Loucy (cell line): ENCODE measurements around the gene OVOL1.

Experiments
- H2AFZ ChIP-seq: fragments of 200-600 bp; sonication (generic); 2 replicates; pipeline ENCODE4 v1.6.0; 2016; ENCODE audit warnings: antibody characterized with exemption, mild to moderate bottlenecking, low read length, moderate library complexity
- H3F3A ChIP-seq: fragments of 200-600 bp; 2 replicates; pipeline ENCODE4 v1.6.0; 2016; ENCODE audit warnings: antibody characterized with exemption, low read depth, mild to moderate bottlenecking
- H3K27me3 ChIP-seq: fragments of 200-600 bp; sonication (generic); 2 replicates; pipeline ENCODE4 v1.6.1; 2014; ENCODE audit warnings: low read length, mild to moderate bottlenecking; ENCODE audit not compliant: insufficient read depth, poor library complexity, severe bottlenecking
- H3K36me3 ChIP-seq: fragments of 200-600 bp; sonication (generic); 2 replicates; pipeline ENCODE4 v1.6.1; 2016; ENCODE audit warnings: low read length; ENCODE audit not compliant: insufficient read depth
- H3K4me1 ChIP-seq: fragments of 200-600 bp; sonication (generic); 2 replicates; pipeline ENCODE4 v1.5.1; 2014; ENCODE audit warnings: low read length, mild to moderate bottlenecking; ENCODE audit not compliant: insufficient read depth, poor library complexity, severe bottlenecking
- H3K4me2 ChIP-seq: fragments of 200-600 bp; sonication (generic); 2 replicates; pipeline ENCODE4 v1.6.0; 2014; ENCODE audit warnings: antibody characterized with exemption, low read length, low read depth, mild to moderate bottlenecking; ENCODE audit not compliant: poor library complexity, severe bottlenecking
- H3K4me3 ChIP-seq: fragments of 200-600 bp; sonication (generic); 2 replicates; pipeline ENCODE4 v1.5.1; 2014; ENCODE audit warnings: low read length, mild to moderate bottlenecking, mixed read lengths; ENCODE audit not compliant: poor library complexity, severe bottlenecking
- H3K79me2 ChIP-seq: fragments of 200-600 bp; sonication (generic); 2 replicates; pipeline ENCODE4 v1.6.1; 2014; ENCODE audit warnings: low read length; ENCODE audit not compliant: insufficient read depth
- H3K9ac ChIP-seq: fragments of 200-600 bp; sonication (generic); 2 replicates; pipeline ENCODE4 v1.6.0; 2014; ENCODE audit warnings: mild to moderate bottlenecking, low read depth, low read length, moderate library complexity; ENCODE audit not compliant: poor library complexity, severe bottlenecking
- H3K9me2 ChIP-seq: fragments of 200-600 bp; sonication (generic); replicated peaks from 2 replicates; pipeline ENCODE4 v1.6.1; 2016; ENCODE audit warnings: low read depth, low read length, mixed read lengths
- H3K9me3 ChIP-seq: fragments of 200-600 bp; sonication (generic); 2 replicates; pipeline ENCODE4 v1.6.1; 2014; ENCODE audit warnings: mild to moderate bottlenecking, antibody characterized with exemption, low read length, low read depth; ENCODE audit not compliant: insufficient read depth
- H4K20me1 ChIP-seq: fragments of 200-600 bp; sonication (generic); 2 replicates; pipeline ENCODE4 v1.6.0; 2014; ENCODE audit warnings: antibody characterized with exemption, low read length, mild to moderate bottlenecking; ENCODE audit not compliant: insufficient read depth, poor library complexity, severe bottlenecking
- EZH2phosphoT487 ChIP-seq: fragments of 200-600 bp; IDR thresholded peaks from 2 replicates; pipeline ENCODE4 v1.6.1; 2018; ENCODE audit warnings: antibody characterized with exemption, mild to moderate bottlenecking, moderate library complexity, borderline replicate concordance
- TF ChIP-seq, protein P1 (sequence below): fragments of 200-600 bp; sonication (generic); conservative IDR thresholded peaks from 2 replicates; pipeline ENCODE4 v1.5.1; 2014; ENCODE audit warnings: mild to moderate bottlenecking, antibody characterized with exemption, low read length

The OVOL1 gene

DNA sequence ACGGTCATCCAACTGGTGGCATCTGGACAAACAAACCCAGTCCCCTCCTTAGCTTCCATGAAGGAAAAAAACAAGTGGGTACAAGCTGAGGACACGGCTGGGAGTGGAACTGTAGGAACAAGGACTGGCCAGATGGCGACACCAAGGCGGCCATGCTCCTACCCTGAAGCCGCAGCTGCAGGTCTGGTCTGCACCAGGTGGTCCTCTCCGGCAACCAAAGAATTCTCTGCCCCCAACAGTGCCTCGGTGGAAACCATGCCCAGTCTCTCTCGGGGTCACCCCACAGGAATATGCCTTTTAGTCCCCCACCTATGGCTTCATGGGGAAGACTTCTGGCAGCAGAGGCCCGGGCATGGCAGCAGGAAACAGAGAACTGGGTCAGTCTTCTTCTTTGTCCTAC is 22.6 kb downstream of the OVOL1 start:
- no peak overlapping the region for H3K4me2 ChIP-seq
- peaks cover 4% of the 10 kb centered on the region; the same call in 1 of the 2 replicates for H3F3A ChIP-seq
- no peaks in the 10 kb centered on the region for H3K27me3 ChIP-seq
- no peak for TF ChIP-seq EZH2phosphoT487
- TF ChIP-seq, protein P1, sequence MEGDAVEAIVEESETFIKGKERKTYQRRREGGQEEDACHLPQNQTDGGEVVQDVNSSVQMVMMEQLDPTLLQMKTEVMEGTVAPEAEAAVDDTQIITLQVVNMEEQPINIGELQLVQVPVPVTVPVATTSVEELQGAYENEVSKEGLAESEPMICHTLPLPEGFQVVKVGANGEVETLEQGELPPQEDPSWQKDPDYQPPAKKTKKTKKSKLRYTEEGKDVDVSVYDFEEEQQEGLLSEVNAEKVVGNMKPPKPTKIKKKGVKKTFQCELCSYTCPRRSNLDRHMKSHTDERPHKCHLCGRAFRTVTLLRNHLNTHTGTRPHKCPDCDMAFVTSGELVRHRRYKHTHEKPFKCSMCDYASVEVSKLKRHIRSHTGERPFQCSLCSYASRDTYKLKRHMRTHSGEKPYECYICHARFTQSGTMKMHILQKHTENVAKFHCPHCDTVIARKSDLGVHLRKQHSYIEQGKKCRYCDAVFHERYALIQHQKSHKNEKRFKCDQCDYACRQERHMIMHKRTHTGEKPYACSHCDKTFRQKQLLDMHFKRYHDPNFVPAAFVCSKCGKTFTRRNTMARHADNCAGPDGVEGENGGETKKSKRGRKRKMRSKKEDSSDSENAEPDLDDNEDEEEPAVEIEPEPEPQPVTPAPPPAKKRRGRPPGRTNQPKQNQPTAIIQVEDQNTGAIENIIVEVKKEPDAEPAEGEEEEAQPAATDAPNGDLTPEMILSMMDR = no peak
- H4K20me1 ChIP-seq = no peaks in the 10 kb centered on the region
- no peak overlapping the region for H3K4me3 ChIP-seq
- no peaks in the 10 kb centered on the region for H3K9me2 ChIP-seq
- H3K9ac ChIP-seq = no peak overlapping the region
- H3K36me3 ChIP-seq = no peaks in the 10 kb centered on the region
- no peak overlapping the region for H2AFZ ChIP-seq
- no peaks in the 10 kb centered on the region for H3K9me3 ChIP-seq
- no peaks in the 10 kb centered on the region for H3K79me2 ChIP-seq
- H3K4me1 ChIP-seq = no peaks in the 10 kb centered on the region

DNA sequence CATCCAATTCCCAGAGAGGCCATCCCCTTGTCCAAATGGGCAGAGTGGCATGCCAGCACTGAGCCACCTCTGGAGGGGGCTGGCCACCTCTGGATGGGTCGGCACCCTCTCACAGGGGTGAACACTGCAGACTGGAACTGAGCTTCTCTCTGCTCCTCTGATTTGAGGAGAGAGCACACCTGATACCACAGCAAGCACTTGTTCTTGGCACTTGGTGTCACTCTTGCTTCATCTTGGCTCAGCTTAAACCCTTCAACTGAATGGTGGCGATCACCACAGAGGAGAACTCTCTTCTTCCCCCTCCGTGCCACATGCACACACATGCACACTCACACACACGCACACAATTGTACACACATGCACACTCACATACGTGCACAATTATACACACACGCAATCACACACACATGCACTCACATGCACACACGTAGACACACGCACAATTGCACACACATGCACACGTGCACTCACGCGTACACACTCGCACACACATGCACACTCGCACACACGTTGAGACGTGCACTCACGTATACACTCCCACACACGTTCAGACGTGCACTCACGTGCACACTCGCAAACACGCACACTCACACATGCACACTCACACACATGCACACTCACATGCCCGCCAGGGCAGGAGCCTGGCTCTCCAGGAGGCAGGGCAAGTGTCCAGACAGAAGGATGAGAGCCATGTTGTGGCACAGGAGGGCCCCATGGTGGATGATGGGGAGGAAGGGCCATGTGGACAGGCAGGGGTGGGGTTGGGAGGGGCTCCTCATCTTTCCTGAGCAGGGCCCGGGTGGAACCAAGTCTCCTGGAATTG is 23.4 kb downstream of the OVOL1 start:
- no peaks in the 10 kb centered on the region for H3K79me2 ChIP-seq
- H4K20me1 ChIP-seq = no peaks in the 10 kb centered on the region
- no peak overlapping the region for H2AFZ ChIP-seq
- H3K4me3 ChIP-seq = no peak overlapping the region
- peaks cover 4% of the 10 kb centered on the region; the same call in 1 of the 2 replicates for H3F3A ChIP-seq
- TF ChIP-seq, protein P1 = peak; percentile 48
- TF ChIP-seq EZH2phosphoT487 = no peak
- no peaks in the 10 kb centered on the region for H3K36me3 ChIP-seq
- no peaks in the 10 kb centered on the region for H3K9me2 ChIP-seq
- no peak overlapping the region for H3K9ac ChIP-seq
- H3K27me3 ChIP-seq = no peaks in the 10 kb centered on the region
- H3K9me3 ChIP-seq = no peaks in the 10 kb centered on the region
- H3K4me1 ChIP-seq = no peaks in the 10 kb centered on the region
- H3K4me2 ChIP-seq = no peak overlapping the region

DNA sequence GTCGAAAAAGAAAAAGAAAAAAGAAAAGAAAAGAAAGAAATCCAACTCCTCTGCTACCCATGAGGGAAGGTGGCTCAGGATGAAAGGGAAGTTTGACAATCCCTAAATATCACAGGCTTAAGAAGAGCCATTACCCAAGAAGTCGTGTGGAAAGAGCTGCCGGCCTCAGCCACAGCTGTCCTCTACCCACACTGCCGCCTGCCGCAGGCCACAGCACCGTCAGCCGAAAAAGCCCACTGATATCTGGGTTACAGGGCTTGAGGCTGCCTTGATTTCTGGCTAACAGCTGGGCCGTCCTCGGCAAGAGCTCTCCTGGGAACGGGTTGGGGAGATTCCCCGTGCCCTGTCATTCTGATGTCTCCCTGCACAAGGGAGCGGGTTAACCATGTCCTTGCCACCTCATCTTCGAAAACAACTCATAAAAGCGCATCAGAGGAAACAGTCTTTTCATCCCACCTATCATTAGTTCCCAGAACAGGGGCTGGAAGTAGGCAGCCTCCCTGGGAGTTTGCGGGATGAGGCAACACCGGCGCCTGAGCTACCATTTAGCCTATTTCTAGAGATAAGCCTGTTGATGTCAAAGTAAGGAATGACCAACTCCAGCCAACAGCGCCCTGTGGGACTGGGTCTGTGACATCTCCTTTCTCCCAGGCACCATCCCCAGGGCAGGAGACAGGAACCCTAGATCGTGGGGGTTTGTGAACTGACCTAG is 25.1 kb downstream of the OVOL1 start:
- H3K4me2 ChIP-seq = no peak overlapping the region
- no peaks in the 10 kb centered on the region for H3K27me3 ChIP-seq
- H3K4me3 ChIP-seq = no peak overlapping the region
- no peak overlapping the region for H3K9ac ChIP-seq
- H3K9me3 ChIP-seq = no peaks in the 10 kb centered on the region
- TF ChIP-seq, protein P1 = no peak
- TF ChIP-seq EZH2phosphoT487 = no peak
- no peak overlapping the region for H2AFZ ChIP-seq
- H3K9me2 ChIP-seq = no peaks in the 10 kb centered on the region
- H3F3A ChIP-seq = peaks cover 4% of the 10 kb centered on the region; the same call in 1 of the 2 replicates
- H3K36me3 ChIP-seq = no peaks in the 10 kb centered on the region
- no peaks in the 10 kb centered on the region for H4K20me1 ChIP-seq
- peaks cover 5% of the 10 kb centered on the region; the same call in 1 of the 2 replicates for H3K79me2 ChIP-seq
- H3K4me1 ChIP-seq = peaks cover 5% of the 10 kb centered on the region
